PC-9 (cell line): ENCODE measurements around the gene PTCD1.

ENCODE experiments used
- EZH2 ChIP-seq: fragments of 200-600 bp; sonication (generic); IDR thresholded peaks from 2 replicates; pipeline ENCODE4 v1.8.0; 2017; ENCODE audit warnings: antibody characterized with exemption, low read depth
- TF ChIP-seq, protein P1 (sequence below): fragments of 200-600 bp; sonication (generic); conservative IDR thresholded peaks from 2 replicates; pipeline ENCODE4 v1.6.1; 2017; ENCODE audit warnings: mixed run types, antibody characterized with exemption, mild to moderate bottlenecking, moderate library complexity

DNA sequence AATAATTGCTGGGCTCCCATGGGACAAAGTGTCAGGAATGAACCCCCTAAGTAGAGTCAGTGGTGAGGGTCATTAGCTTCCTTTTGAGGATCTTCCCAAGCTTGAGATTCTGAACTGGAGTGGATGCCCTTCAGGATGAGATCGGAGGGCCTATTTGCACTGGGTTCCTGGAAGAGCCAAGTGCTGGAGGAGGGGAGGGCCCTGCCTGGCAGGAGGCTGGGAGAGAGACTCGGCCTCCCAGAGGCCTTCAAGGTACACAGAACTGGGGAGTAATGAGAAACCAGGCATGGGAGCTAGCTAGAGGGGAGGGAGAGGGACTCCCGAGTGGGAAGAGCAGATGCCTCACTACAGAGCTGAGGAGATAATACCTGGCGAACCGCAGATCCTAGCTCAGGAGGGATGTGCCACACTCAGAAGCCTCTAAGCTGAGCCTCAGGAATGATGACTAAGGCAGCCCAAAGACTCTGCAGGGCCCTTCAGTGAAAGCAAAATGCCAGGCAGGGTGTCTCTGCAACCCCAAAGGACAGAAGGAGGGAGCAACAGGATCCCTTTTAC lies 39.6 kb downstream of the PTCD1 start:
- TF ChIP-seq, protein P1, sequence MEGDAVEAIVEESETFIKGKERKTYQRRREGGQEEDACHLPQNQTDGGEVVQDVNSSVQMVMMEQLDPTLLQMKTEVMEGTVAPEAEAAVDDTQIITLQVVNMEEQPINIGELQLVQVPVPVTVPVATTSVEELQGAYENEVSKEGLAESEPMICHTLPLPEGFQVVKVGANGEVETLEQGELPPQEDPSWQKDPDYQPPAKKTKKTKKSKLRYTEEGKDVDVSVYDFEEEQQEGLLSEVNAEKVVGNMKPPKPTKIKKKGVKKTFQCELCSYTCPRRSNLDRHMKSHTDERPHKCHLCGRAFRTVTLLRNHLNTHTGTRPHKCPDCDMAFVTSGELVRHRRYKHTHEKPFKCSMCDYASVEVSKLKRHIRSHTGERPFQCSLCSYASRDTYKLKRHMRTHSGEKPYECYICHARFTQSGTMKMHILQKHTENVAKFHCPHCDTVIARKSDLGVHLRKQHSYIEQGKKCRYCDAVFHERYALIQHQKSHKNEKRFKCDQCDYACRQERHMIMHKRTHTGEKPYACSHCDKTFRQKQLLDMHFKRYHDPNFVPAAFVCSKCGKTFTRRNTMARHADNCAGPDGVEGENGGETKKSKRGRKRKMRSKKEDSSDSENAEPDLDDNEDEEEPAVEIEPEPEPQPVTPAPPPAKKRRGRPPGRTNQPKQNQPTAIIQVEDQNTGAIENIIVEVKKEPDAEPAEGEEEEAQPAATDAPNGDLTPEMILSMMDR = no peak
- no peak for TF ChIP-seq EZH2
